ENCODE measurements around the gene PYGO2. TPM values are rescaled to one million over a fixed set of nuclear protein-coding genes. Genes with fewer than 3 reads are reported as not detected.
A peak's percentile ranks its signal among the peaks of the same experiment; 100 is the strongest.

Gene PYGO2
- polyA plus RNA-seq, 1 experiment = 19.3 TPM

DNA sequence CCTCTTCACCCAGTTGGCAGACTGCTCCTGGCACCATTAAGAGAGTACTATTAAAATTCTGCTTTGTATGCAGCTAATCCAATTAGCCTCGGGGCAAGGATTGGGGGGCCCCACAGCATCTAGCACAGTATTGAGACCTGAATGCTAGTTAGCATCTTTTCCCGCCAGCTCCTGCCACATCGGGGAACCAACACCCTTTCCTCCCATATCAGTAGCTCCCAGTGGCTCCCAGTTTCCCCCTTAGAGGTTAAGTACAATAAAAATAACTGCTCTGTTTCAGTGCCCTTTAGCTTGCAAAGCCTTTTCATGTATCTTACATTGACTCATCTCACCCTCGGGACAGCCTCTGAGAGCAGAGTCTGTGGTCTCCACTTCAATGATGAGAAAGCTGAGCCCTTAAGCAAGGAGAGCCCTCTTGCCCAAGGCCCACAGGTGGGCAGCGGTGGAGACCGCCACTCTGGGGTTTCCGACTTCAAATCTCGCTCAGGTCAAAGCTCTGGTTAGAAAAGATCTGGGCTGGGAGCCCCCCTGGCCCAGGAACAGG is 20.9 kb downstream of the PYGO2 start:
- DNase-seq (ENCODE audit: low read depth, low spot score) = no peak
- CTCF ChIA-PET = interaction anchor here (1.2 to 1.8 kb wide), 3 partner anchors 58 to 381 kb away, joined by 4 to 7 read pairs (median 6); no protein-coding TSS in a partner anchor
- H3K4me3 ChIP-seq (ENCODE audit: low read depth, low read length) = no peak overlapping the region
- TF ChIP-seq CTCF (IDR thresholded peaks at IDR 0.05; ENCODE audit: low read depth, low read length) = no peak
- POLR2A ChIA-PET = interaction anchor here (0.6 to 1.1 kb wide), 3 partner anchors 30 to 317 kb away, joined by 3 to 5 read pairs (median 3); partner anchors contain the start of gene SHC1
- H3K9me3 ChIP-seq (ENCODE audit: control insufficient read depth, insufficient read depth, low read length) = no peaks in the 10 kb centered on the region
- H3K27ac ChIP-seq (ENCODE audit: low read depth, low read length) = no peak overlapping the region
- H3K27me3 ChIP-seq (ENCODE audit: control insufficient read depth, insufficient read depth, low read length) = peaks cover 2% of the 10 kb centered on the region

DNA sequence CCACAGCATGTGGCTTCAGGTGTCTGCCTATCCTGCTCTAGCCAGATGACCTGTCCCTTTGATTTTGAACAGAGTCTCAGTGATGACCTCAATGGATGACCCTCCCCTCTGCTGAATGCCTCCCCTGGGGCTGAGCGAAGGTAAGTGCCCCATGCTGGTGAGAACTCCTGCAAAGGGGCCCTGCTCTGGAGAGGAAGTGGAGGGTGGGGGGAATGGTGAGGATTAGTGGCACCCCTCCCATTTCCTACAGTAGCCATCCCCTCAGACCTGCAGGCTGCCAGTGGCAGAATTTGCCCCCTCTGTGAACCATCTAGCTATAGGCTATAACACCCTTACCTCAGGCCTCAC is 21.4 kb downstream of the PYGO2 start:
- H3K27ac ChIP-seq (ENCODE audit: low read depth, low read length) = no peak overlapping the region
- H3K4me3 ChIP-seq (ENCODE audit: low read depth, low read length) = no peak overlapping the region
- ChIA-PET CTCF (interaction anchor here (0.7 to 1.8 kb wide), 4 partner anchors 59 to 380 kb away, joined by 3 to 7 read pairs (median 5); no protein-coding TSS in a partner anchor), POLR2A (interaction anchor here (1.1 kb wide), 1 partner anchor 31 kb away, joined by 3 read pairs; the partner anchor contains the start of gene SHC1)
- DNase-seq (ENCODE audit: low read depth, low spot score) = no peak
- H3K27me3 ChIP-seq (ENCODE audit: control insufficient read depth, insufficient read depth, low read length) = peaks cover 2% of the 10 kb centered on the region
- H3K9me3 ChIP-seq (ENCODE audit: control insufficient read depth, insufficient read depth, low read length) = no peaks in the 10 kb centered on the region
- no peak for TF ChIP-seq CTCF (IDR thresholded peaks at IDR 0.05; ENCODE audit: low read depth, low read length)

DNA sequence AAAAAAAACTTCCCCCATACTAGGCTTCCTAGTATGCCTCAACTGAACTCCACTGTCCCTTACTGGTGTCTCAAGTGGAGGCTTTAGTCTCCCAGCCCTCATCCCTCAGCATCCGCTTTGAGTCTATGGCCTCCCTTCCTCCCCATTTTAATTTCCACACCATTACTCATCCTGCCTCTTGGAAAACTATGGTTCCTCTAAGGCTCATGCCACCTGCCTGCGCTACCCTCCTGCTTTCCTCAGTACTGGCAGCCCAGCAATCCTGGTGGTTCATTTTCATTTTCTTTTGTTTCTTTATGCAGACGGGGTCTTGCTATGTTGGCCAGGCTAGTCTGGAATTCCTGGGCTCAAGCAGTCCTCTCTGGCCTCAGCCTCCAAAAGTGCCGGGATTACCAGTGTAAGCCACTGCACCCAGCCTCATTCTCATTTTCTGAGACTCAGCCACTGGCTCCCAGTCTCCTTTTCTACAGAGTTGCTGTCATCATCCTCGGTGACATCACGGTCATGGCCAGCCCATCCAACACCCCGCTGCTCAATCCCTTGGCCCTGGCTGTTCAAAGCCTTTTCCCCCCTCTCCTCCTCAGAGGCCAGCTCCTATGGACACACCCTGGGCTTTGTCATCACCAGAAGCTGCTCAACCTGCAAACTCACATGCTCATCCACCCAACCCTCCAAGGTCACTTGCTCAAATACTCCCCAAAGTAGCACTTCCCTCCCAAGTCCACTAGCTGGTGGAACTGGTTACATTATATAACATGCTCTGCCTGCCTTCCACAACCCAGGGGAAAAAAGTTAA is 22.8 kb downstream of the PYGO2 start:
- Histone ChIP-seq H3K4me3 (ENCODE audit: low read depth, low read length) (no peak overlapping the region), H3K27me3 (ENCODE audit: control insufficient read depth, insufficient read depth, low read length) (peaks cover 2% of the 10 kb centered on the region), H3K27ac (ENCODE audit: low read depth, low read length) (no peak overlapping the region), H3K9me3 (ENCODE audit: control insufficient read depth, insufficient read depth, low read length) (no peaks in the 10 kb centered on the region)
- no peak for DNase-seq (ENCODE audit: low read depth, low spot score)
- CTCF ChIA-PET = interaction anchor here (1.2 to 1.5 kb wide), 2 partner anchors 147 to 379 kb away, joined by 3 to 6 read pairs; no protein-coding TSS in a partner anchor
- no peak for TF ChIP-seq CTCF (IDR thresholded peaks at IDR 0.05; ENCODE audit: low read depth, low read length)
- POLR2A ChIA-PET = no interaction called here

GRCh38 chr1:154937988-154938386 is 23.6 kb downstream of the PYGO2 start:
- Histone ChIP-seq H3K9me3 (ENCODE audit: control insufficient read depth, insufficient read depth, low read length) (no peaks in the 10 kb centered on the region), H3K4me3 (ENCODE audit: low read depth, low read length) (peak overlapping the region; percentile 72), H3K27me3 (ENCODE audit: control insufficient read depth, insufficient read depth, low read length) (peaks cover 2% of the 10 kb centered on the region), H3K27ac (ENCODE audit: low read depth, low read length) (peak overlapping the region; percentile 99)
- ChIA-PET POLR2A (no interaction called here), CTCF (interaction anchor here (1.2 to 1.5 kb wide), 2 partner anchors 147 to 378 kb away, joined by 3 to 6 read pairs; no protein-coding TSS in a partner anchor)
- no peak for TF ChIP-seq CTCF (IDR thresholded peaks at IDR 0.05; ENCODE audit: low read depth, low read length)
- DNase-seq (ENCODE audit: low read depth, low spot score) = no peak
